Measurements from ENCODE around the gene ASAP2. TPM values are rescaled to one million over a fixed set of nuclear protein-coding genes. Genes with fewer than 3 reads are reported as not detected.

The ASAP2 gene
- total RNA-seq, 1 experiment from 2014 or later, result 12.6 TPM

DNA sequence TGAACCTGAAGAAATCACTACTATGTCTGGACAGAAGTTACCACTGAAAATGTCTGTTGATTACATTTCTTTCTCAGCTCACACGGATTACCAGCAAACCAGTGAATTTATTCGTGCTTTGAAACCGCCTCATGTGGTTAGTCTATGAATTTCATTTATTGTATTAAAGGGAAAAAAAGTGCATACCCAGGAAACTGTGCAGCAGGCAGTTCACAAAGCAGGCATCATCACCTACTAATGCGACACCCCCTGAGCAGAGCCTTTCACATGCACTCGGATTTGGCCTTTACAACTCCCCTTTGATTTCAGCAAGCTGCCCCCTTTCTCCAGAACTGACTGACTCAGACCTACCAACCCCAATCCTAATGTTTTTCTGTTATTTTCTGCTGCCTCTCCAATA is 236.9 kb downstream of the ASAP2 start:
- no peak overlapping the region for H2BK120ac ChIP-seq (ENCODE audit: low read depth, low read length, poor library complexity, severe bottlenecking)
- no peaks in the 10 kb centered on the region for H3K27me3 ChIP-seq (ENCODE audit: insufficient read depth, low read length)
- no peaks in the 10 kb centered on the region for H3K79me2 ChIP-seq (ENCODE audit: insufficient read depth, low read length)
- no peak overlapping the region for H3K4me2 ChIP-seq (ENCODE audit: insufficient read depth, insufficient read length, low read length)
- H4K5ac ChIP-seq (ENCODE audit: insufficient read length, low read depth, low read length), result no peak overlapping the region
- H3T11ph ChIP-seq (ENCODE audit: low read length), result no peak overlapping the region
- no peaks in the 10 kb centered on the region for H3K23me2 ChIP-seq (ENCODE audit: insufficient read length, low read depth, low read length, poor library complexity, severe bottlenecking)
- peaks cover 42 to 75% (median 64%) of the 10 kb centered on the region in 3 experiments; a peak in 6 of 7 replicates for H3K36me3 Mint-ChIP-seq (ENCODE audit: insufficient read depth in 1 of 3, low read depth in 3 of 3)
- no peak overlapping the region for H2AFZ ChIP-seq (ENCODE audit: low read length)
- H3K27ac Mint-ChIP-seq, result no peak overlapping the region
- TF ChIP-seq, protein P1, sequence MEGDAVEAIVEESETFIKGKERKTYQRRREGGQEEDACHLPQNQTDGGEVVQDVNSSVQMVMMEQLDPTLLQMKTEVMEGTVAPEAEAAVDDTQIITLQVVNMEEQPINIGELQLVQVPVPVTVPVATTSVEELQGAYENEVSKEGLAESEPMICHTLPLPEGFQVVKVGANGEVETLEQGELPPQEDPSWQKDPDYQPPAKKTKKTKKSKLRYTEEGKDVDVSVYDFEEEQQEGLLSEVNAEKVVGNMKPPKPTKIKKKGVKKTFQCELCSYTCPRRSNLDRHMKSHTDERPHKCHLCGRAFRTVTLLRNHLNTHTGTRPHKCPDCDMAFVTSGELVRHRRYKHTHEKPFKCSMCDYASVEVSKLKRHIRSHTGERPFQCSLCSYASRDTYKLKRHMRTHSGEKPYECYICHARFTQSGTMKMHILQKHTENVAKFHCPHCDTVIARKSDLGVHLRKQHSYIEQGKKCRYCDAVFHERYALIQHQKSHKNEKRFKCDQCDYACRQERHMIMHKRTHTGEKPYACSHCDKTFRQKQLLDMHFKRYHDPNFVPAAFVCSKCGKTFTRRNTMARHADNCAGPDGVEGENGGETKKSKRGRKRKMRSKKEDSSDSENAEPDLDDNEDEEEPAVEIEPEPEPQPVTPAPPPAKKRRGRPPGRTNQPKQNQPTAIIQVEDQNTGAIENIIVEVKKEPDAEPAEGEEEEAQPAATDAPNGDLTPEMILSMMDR (conservative IDR thresholded peaks at IDR 0.05), result no peak
- no peaks in the 10 kb centered on the region for H3K79me1 ChIP-seq (ENCODE audit: insufficient read depth, low read depth, low read length, poor library complexity, severe bottlenecking)
- no peak overlapping the region for H2BK5ac ChIP-seq (ENCODE audit: insufficient read length, low read length)
- H4K91ac ChIP-seq (ENCODE audit: insufficient read length, low read depth, low read length), result no peak overlapping the region
- H3K9me3 Mint-ChIP-seq, result no peaks in the 10 kb centered on the region
- no peak overlapping the region for H4K8ac ChIP-seq (replicated peaks; ENCODE audit: insufficient read length, low read depth, low read length)
- H4K20me1 ChIP-seq (ENCODE audit: control insufficient read depth, insufficient read depth, insufficient read length), result no peaks in the 10 kb centered on the region
- H2BK20ac ChIP-seq (ENCODE audit: low read depth, low read length, poor library complexity, severe bottlenecking), result no peak overlapping the region
- no peak for DNase-seq
- no peak overlapping the region for H3K23ac ChIP-seq (ENCODE audit: insufficient read length, low read depth, low read length)
- no peak overlapping the region for H3K4ac ChIP-seq (ENCODE audit: low read depth, low read length)
- no peak overlapping the region for H3K9ac ChIP-seq (ENCODE audit: extremely low read depth, insufficient read length, low read length)
- no CpG with 5 or more reads among the region's 5 CpGs for WGBS (ENCODE audit: extremely low coverage, insufficient read length, low lambda C conversion rate)
- no peaks in the 10 kb centered on the region for H3K9me3 ChIP-seq (ENCODE audit: control insufficient read depth, low read depth, low read length)
- no peak overlapping the region for H3K56ac ChIP-seq (ENCODE audit: insufficient read length, low read depth, low read length)
- no peak overlapping the region for H2AK5ac ChIP-seq (ENCODE audit: insufficient read length, low read length)
- H3K14ac ChIP-seq (ENCODE audit: insufficient read depth, low read length), result no peak overlapping the region
- H3K27me3 Mint-ChIP-seq (ENCODE audit: low read depth), result no peaks in the 10 kb centered on the region
- no peak overlapping the region for H3K18ac ChIP-seq (ENCODE audit: insufficient read length, low read depth, low read length)
- no peak overlapping the region for H2BK12ac ChIP-seq (ENCODE audit: insufficient read length, low read depth, low read length)
- no peak overlapping the region for H3K27ac ChIP-seq (ENCODE audit: insufficient read length, low read depth, low read length)
- H3K4me1 Mint-ChIP-seq, result no peaks in the 10 kb centered on the region
- H3K4me3 Mint-ChIP-seq, result no peak overlapping the region
- no peak overlapping the region for H2BK15ac ChIP-seq (ENCODE audit: low read depth, low read length)
- no peaks in the 10 kb centered on the region for H3K4me1 ChIP-seq (ENCODE audit: insufficient read depth, low read length)

Data from H9 (cell line).